ENCODE measurements around the gene DTHD1. TPM values are rescaled to one million over a fixed set of nuclear protein-coding genes. Genes with fewer than 3 reads are reported as not detected.
A peak's percentile ranks its signal among the peaks of the same experiment; 100 is the strongest.

DTHD1 gene
- total and polyA plus RNA-seq, 8 donors: 0.09 to 0.12 (median 0.09) TPM; not detected in 4

- FAIRE-seq (no peak), DNase-seq (peak; percentile 70 to 87 (median 78)), ATAC-seq (peak; percentile 80 to 89 (median 82))
- Histone ChIP-seq H3K4me3 (peak within 1 kb of the TSS; percentile 44 to 72 (median 67)), H3K27ac (peak within 1 kb of the TSS; percentile 83 to 96 (median 87)), H3K27me3 (no peaks in the 10 kb centered on the region), H3K36me3 (no peaks in the 10 kb centered on the region), H3K9me3 (no peaks in the 10 kb centered on the region), H3K4me1 (peaks cover 0 to 21% (median 7%) of the 10 kb centered on the region in 3 donors)
- intact Hi-C loops (cut with DNase I): no loop called here
- no peak for TF ChIP-seq CTCF (IDR thresholded peaks at IDR 0.05)
- 2% methylated on average over 44 to 81 of the region's 81 CpGs for WGBS, 2 donors
These were observed 36.9 kb upstream of the DTHD1 start, which contains the start of gene ARAP2 for GRCh38 chr4:36244257-36245082. TSS of gene ARAP2 (minus strand) at chr4:36244514. CDS start at chr4:36229486, 15,028 bp downstream.

- intact Hi-C loops (cut with DNase I): no loop called here
- no peak for ATAC-seq
- no peak for FAIRE-seq
- 42 to 43% methylated on average over 1 of the region's 1 CpG for WGBS, 2 donors
- Histone ChIP-seq H3K9me3 (no peaks in the 10 kb centered on the region), H3K27me3 (no peaks in the 10 kb centered on the region), H3K27ac (no peak overlapping the region), H3K36me3 (no peaks in the 10 kb centered on the region), H3K4me1 (no peaks in the 10 kb centered on the region), H3K4me3 (no peak overlapping the region)
- no peak for DNase-seq
- no peak for TF ChIP-seq CTCF (IDR thresholded peaks at IDR 0.05)
These were observed 31.8 kb upstream of the DTHD1 start for GRCh38 chr4:36249610-36250009.

DNA sequence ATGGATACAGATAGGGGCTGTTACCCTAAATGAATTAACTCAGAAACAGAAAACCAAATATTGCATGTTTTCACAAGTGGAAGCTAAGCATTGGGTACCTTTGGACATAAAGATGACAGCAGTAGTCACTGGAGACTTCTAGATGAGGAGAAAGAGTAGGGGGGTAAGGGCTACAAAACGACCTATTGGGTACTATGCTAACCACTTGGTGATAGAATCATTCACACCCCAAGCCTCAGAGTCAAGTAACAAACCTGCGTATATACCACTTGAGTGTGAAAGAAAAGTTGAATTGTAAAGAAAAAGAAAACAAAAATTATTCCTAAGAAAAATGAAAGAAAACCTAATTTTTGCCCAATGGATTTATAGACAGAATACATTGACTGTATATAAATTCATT is 29.4 kb upstream of the DTHD1 start:
- intact Hi-C loops (cut with DNase I): no loop called here
- TF ChIP-seq CTCF (IDR thresholded peaks at IDR 0.05): no peak
- H3K27me3 ChIP-seq: no peaks in the 10 kb centered on the region
- H3K9me3 ChIP-seq: no peaks in the 10 kb centered on the region
- no peak for ATAC-seq
- FAIRE-seq: no peak
- no peak overlapping the region for H3K4me3 ChIP-seq
- no peaks in the 10 kb centered on the region for H3K36me3 ChIP-seq
- no peaks in the 10 kb centered on the region for H3K4me1 ChIP-seq
- WGBS, 2 donors: 75 to 83% methylated on average over 2 of the region's 2 CpGs
- no peak overlapping the region for H3K27ac ChIP-seq
- no peak for DNase-seq

- H3K27ac ChIP-seq: no peak overlapping the region
- WGBS, 2 donors: 81 to 91% methylated on average over 2 of the region's 2 CpGs
These were observed 27.0 kb upstream of the DTHD1 start for GRCh38 chr4:36254371-36254770.

More at GRCh38 chr4:36254371-36254770, 27.0 kb upstream of the DTHD1 start:
- no peaks in the 10 kb centered on the region for H3K36me3 ChIP-seq
- no peak for ATAC-seq
- no peaks in the 10 kb centered on the region for H3K27me3 ChIP-seq
- no peaks in the 10 kb centered on the region for H3K4me1 ChIP-seq
- no peak overlapping the region for H3K4me3 ChIP-seq
- H3K9me3 ChIP-seq: no peaks in the 10 kb centered on the region
- intact Hi-C loops (cut with DNase I): no loop called here
- no peak for TF ChIP-seq CTCF (IDR thresholded peaks at IDR 0.05)
- DNase-seq: no peak
- no peak for FAIRE-seq

Measured in pancreas (tissue), 10 donors.